Nephron progenitor cell (in vitro differentiated cells): Measurements from ENCODE around the gene WAPL.

Experiments
- DNase-seq: peaks from one replicate; pipeline ENCODE4 v3.0.0; 2021
- H3K27ac Mint-ChIP-seq: 2 replicates; pipeline ENCODE4 v1.8.0; 2021; ENCODE audit warnings: mild to moderate bottlenecking, moderate library complexity, mixed read lengths
- H3K27me3 Mint-ChIP-seq: 2 replicates; pipeline ENCODE4 v1.8.0; 2021; ENCODE audit warnings: mild to moderate bottlenecking, low read depth, mixed read lengths; ENCODE audit not compliant: poor library complexity
- H3K36me3 Mint-ChIP-seq: 2 replicates; pipeline ENCODE4 v1.8.0; 2021; ENCODE audit warnings: low read depth, mixed read lengths
- H3K4me1 Mint-ChIP-seq: 2 replicates; pipeline ENCODE4 v1.8.0; 2021; ENCODE audit warnings: mixed read lengths
- H3K4me3 Mint-ChIP-seq: 2 replicates; pipeline ENCODE4 v1.8.0; 2021; ENCODE audit warnings: mild to moderate bottlenecking, moderate library complexity, mixed read lengths
- H3K9me3 Mint-ChIP-seq: 2 replicates; pipeline ENCODE4 v1.8.0; 2021; ENCODE audit warnings: mild to moderate bottlenecking, moderate library complexity, mixed read lengths
- CTCF ChIP-seq: fragments of 200-600 bp; sonication (generic); IDR thresholded peaks from 2 replicates; pipeline ENCODE4 v1.5.0; 2021; ENCODE audit warnings: antibody characterized with exemption

Gene WAPL

GRCh38 chr10:86409183-86409582 is 112.4 kb downstream of the WAPL start:
- Mint-ChIP-seq H3K4me1 (no peaks in the 10 kb centered on the region), H3K27me3 (peaks cover 29% of the 10 kb centered on the region), H3K4me3 (no peak overlapping the region), H3K9me3 (peaks cover 18% of the 10 kb centered on the region), H3K27ac (no peak overlapping the region), H3K36me3 (no peaks in the 10 kb centered on the region)
- DNase-seq, result no peak
- TF ChIP-seq CTCF, result no peak

- Mint-ChIP-seq H3K27me3 (peaks cover 76% of the 10 kb centered on the region), H3K27ac (no peak overlapping the region), H3K36me3 (no peaks in the 10 kb centered on the region), H3K4me3 (peak overlapping the region; percentile 6), H3K4me1 (peaks cover 27% of the 10 kb centered on the region), H3K9me3 (peaks cover 21% of the 10 kb centered on the region)
- no peak for TF ChIP-seq CTCF
- no peak for DNase-seq
Measured at GRCh38 chr10:86403183-86403797, 118.3 kb downstream of the WAPL start.

- no peak for DNase-seq
- Mint-ChIP-seq H3K36me3 (no peaks in the 10 kb centered on the region), H3K9me3 (peaks cover 21% of the 10 kb centered on the region), H3K4me3 (peak overlapping the region; percentile 70), H3K4me1 (peaks cover 27% of the 10 kb centered on the region), H3K27me3 (peaks cover 85% of the 10 kb centered on the region), H3K27ac (no peak overlapping the region)
- no peak for TF ChIP-seq CTCF
Measured at GRCh38 chr10:86402283-86402941, 119.2 kb downstream of the WAPL start.

GRCh38 chr10:86401588-86402282 is 119.9 kb downstream of the WAPL start:
- H3K27me3 Mint-ChIP-seq, result peaks cover 88% of the 10 kb centered on the region
- DNase-seq, result peak; percentile 26
- peak overlapping the region; percentile 70 for H3K4me3 Mint-ChIP-seq
- peaks cover 27% of the 10 kb centered on the region for H3K4me1 Mint-ChIP-seq
- no peak for TF ChIP-seq CTCF
- no peaks in the 10 kb centered on the region for H3K36me3 Mint-ChIP-seq
- peaks cover 21% of the 10 kb centered on the region for H3K9me3 Mint-ChIP-seq
- H3K27ac Mint-ChIP-seq, result no peak overlapping the region

- H3K36me3 Mint-ChIP-seq, result no peaks in the 10 kb centered on the region
- H3K27me3 Mint-ChIP-seq, result peaks cover 88% of the 10 kb centered on the region
- no peak for TF ChIP-seq CTCF
Measured at GRCh38 chr10:86400705-86401587, 120.6 kb downstream of the WAPL start.

More at GRCh38 chr10:86400705-86401587, 120.6 kb downstream of the WAPL start:
- peak; percentile 50 for DNase-seq
- H3K27ac Mint-ChIP-seq, result no peak overlapping the region
- H3K4me3 Mint-ChIP-seq, result peak overlapping the region; percentile 80
- H3K4me1 Mint-ChIP-seq, result peaks cover 27% of the 10 kb centered on the region
- H3K9me3 Mint-ChIP-seq, result peaks cover 21% of the 10 kb centered on the region
